Measurements from ENCODE around the gene NSF. TPM values are rescaled to one million over a fixed set of nuclear protein-coding genes. Genes with fewer than 3 reads are reported as not detected.

The NSF gene
- total RNA-seq, 3 donors from 2014 or later, result 68.5 to 95.4 (median 69.3) TPM

DNA sequence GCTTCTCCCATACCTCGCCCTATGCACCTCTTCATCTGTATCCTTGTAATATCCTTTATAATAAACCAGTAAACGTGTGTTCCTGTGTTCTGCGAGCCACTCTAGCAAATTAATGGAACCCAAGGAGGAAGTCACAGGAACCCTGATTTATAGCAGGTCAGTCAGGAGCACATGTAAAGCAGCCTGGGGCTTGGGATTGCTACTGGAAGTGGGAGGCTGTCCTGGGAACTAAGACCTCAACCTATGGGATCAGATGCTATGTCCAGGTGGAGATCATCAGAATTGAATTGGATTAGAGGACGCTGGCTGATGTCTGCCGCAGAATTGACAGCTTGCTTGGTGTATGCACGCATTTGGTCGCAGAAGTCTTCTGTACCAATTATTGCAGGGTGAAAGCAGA, 212.3 kb downstream of the NSF start:
- intact Hi-C loops (cut with DNase I, micrococcal nuclease), result no loop called here
- no peak for DNase-seq
- Histone ChIP-seq H3K4me1 (ENCODE audit: low read depth) (no peaks in the 10 kb centered on the region), H3K36me3 (ENCODE audit: low read depth) (no peaks in the 10 kb centered on the region), H3K4me3 (no peak overlapping the region), H3K9me3 (no peaks in the 10 kb centered on the region)
- TF ChIP-seq, protein P1, sequence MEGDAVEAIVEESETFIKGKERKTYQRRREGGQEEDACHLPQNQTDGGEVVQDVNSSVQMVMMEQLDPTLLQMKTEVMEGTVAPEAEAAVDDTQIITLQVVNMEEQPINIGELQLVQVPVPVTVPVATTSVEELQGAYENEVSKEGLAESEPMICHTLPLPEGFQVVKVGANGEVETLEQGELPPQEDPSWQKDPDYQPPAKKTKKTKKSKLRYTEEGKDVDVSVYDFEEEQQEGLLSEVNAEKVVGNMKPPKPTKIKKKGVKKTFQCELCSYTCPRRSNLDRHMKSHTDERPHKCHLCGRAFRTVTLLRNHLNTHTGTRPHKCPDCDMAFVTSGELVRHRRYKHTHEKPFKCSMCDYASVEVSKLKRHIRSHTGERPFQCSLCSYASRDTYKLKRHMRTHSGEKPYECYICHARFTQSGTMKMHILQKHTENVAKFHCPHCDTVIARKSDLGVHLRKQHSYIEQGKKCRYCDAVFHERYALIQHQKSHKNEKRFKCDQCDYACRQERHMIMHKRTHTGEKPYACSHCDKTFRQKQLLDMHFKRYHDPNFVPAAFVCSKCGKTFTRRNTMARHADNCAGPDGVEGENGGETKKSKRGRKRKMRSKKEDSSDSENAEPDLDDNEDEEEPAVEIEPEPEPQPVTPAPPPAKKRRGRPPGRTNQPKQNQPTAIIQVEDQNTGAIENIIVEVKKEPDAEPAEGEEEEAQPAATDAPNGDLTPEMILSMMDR (IDR thresholded peaks at IDR 0.05), result no peak
- no peak for ATAC-seq

DNA sequence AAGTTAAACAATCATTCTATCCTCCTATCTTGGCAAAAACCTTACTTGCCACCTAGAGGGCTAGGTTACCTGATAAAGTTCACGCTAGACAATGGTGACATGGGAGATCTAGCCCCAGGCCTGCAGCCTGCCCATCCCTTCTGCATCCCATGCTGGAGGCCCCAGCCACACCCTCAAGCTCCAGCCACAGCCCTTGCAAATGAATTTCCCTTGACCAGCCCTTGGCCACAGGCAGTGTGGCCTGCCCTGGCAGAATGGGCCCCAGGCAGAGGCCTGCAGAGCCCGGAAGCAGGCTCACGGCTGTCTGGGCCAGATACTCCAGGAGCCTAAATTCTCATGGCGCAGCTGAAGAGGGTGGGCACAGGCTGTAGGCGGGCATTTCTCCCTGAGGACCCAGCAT, 213.1 kb downstream of the NSF start:
- Histone ChIP-seq H3K9me3 (no peaks in the 10 kb centered on the region), H3K36me3 (ENCODE audit: low read depth) (no peaks in the 10 kb centered on the region), H3K4me1 (ENCODE audit: low read depth) (no peaks in the 10 kb centered on the region), H3K4me3 (no peak overlapping the region)
- ATAC-seq (no peak), DNase-seq (no peak)
- TF ChIP-seq, protein P1 (IDR thresholded peaks at IDR 0.05), result no peak
- intact Hi-C loops (cut with DNase I, micrococcal nuclease), result no loop called here

DNA sequence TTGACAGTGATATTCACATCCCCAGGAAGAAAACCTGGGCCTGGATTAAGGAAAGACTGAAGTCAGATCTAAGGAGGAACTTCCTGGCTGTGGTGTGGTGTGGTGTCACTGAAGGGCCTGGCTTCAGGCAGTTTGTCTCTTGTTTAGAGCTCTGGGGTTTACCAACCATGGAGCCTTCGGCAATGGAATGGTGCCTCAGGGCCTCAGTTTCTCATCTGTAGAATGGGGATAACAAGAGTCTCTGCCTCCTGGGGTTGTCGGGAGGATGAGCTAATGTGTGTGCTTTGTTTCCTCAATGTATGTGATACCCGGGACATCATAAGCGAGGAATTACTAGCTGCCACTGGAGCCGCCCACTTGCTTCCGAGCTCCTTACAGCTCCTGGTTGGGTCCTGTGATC, 215.3 kb downstream of the NSF start:
- no peak overlapping the region for H3K4me3 ChIP-seq
- H3K4me1 ChIP-seq (ENCODE audit: low read depth), result no peaks in the 10 kb centered on the region
- intact Hi-C loops (cut with DNase I, micrococcal nuclease), result no loop called here
- no peak for ATAC-seq
- H3K36me3 ChIP-seq (ENCODE audit: low read depth), result no peaks in the 10 kb centered on the region
- DNase-seq, result no peak
- TF ChIP-seq, protein P1 (IDR thresholded peaks at IDR 0.05), result no peak
- no peaks in the 10 kb centered on the region for H3K9me3 ChIP-seq

Other genes starting within 250 kb of the NSF start
- 10 to 100 TPM; 19.5 to 38.0 (median 24.9) TPM for gene ARL17B, start 228.9 kb upstream of the NSF start, total RNA-seq
- gene LRRC37A2, start 78.2 kb upstream of the NSF start, total RNA-seq, result 10 to 100 TPM; 14.0 to 24.8 (median 17.8) TPM
- gene ARL17A, start 11.0 kb upstream of the NSF start, total RNA-seq, result 10 to 100 TPM; 22.5 to 29.0 (median 24.1) TPM
- gene WNT3, start 228.0 kb downstream of the NSF start, total RNA-seq, result 1 to 10 TPM in 1 of 3 donors, under 1 TPM in 2; 0.29 to 1.1 (median 0.41) TPM